Measurements from ENCODE around the gene BARHL2.

BARHL2 gene

DNA sequence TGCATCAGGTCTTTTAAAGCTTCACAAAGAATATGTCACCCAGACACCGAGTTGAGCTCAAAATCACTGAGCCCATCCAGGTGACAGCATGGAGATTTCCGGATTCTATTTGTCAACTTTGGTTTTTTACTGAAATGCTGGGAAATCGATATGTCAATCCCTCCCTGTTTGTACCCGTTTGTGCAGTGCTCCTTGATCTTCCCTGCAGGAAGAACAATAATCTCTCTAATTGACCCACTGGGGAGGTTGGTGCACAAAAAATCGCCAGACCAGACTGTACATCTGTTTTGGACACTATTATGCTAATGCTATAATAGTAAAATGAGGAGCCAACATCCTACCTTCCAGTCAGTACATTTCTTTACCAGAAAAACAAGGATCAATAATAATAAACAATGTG is 1.8 kb downstream of the BARHL2 start:
- peaks cover 100% of the 10 kb centered on the region for H3K27me3 ChIP-seq (ENCODE audit: insufficient read depth, low read length)
- no peak overlapping the region for H3K27ac ChIP-seq (ENCODE audit: low read depth, low read length)
- no peaks in the 10 kb centered on the region for H3K9me3 ChIP-seq (ENCODE audit: insufficient read depth, low read depth, low read length)
- H3K9ac ChIP-seq (ENCODE audit: low read depth, low read length), result no peak overlapping the region
- no peaks in the 10 kb centered on the region for H3K36me3 ChIP-seq (ENCODE audit: insufficient read depth, low read length)
- 24% methylated on average over 4 of the region's 5 CpGs for WGBS
- peaks cover 49% of the 10 kb centered on the region for H3K4me1 ChIP-seq (ENCODE audit: insufficient read depth, low read length)
- no peak overlapping the region for H3K4me3 ChIP-seq (ENCODE audit: low read length)

DNA sequence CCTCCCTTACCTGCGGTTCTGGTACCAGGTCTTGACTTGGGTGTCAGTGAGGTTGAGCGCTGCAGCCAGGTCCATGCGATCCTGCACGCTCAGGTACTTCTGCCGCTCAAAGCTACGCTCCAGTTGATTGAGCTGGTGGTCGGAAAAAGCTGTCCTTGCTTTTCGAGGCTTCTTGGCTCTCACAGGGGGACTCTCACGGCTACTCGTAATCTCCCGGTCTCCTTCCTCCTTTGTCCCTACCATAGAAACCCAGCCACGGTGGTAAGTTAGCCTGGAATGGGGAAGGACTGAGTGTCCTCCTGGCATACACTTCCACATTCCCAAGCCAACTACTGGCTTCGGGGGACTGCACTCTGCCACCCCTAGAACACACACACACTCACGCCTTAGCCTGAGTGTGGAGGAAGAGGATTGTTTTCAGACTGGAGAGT is 2.6 kb downstream of the BARHL2 start:
- Histone ChIP-seq H3K9ac (ENCODE audit: low read depth, low read length) (no peak overlapping the region), H3K27me3 (ENCODE audit: insufficient read depth, low read length) (peaks cover 100% of the 10 kb centered on the region), H3K4me3 (ENCODE audit: low read length) (no peak overlapping the region), H3K9me3 (ENCODE audit: insufficient read depth, low read depth, low read length) (no peaks in the 10 kb centered on the region), H3K4me1 (ENCODE audit: insufficient read depth, low read length) (peaks cover 44% of the 10 kb centered on the region), H3K27ac (ENCODE audit: low read depth, low read length) (no peak overlapping the region), H3K36me3 (ENCODE audit: insufficient read depth, low read length) (no peaks in the 10 kb centered on the region)
- 6% methylated on average over 10 of the region's 14 CpGs for WGBS

DNA sequence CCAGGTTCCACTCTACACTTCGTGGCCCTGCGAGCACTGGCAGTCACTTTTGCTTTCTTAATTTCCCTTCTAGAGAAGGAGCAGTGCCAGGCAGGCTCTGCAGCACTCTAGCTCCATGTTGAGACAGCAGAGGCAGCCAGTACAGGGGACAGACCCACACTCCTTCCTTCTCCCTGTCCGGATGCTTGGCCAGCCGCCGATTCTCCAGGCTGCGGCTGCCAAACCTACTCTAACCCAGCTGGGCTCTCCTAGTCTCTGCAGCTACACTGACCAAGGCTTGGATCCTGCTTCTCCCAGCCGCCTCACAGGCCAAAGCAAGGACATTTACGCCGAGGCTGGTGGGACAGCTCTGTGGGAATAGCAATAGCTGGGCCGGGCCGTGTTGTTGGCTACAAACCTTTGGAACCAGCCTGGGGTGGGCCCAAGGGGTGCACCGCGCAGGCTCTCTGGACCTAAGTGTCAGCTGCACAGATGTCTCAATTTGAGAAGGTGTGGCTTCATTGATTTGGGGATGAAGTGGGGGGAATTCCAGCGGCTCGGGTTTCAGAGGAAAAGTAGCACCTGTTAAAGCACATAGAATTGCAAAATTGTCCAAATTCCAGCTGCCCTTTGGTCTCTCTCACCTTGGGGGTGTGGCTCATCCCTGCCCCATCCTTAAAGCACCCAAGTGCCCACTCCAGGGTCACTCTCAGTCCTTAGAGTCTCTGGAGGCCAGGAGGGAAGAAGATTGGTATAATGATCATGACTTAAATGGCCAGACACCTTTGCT is 3.2 kb downstream of the BARHL2 start:
- H3K36me3 ChIP-seq (ENCODE audit: insufficient read depth, low read length), result no peaks in the 10 kb centered on the region
- 5% methylated on average over 15 of the region's 15 CpGs for WGBS
- peaks cover 100% of the 10 kb centered on the region for H3K27me3 ChIP-seq (ENCODE audit: insufficient read depth, low read length)
- peaks cover 38% of the 10 kb centered on the region for H3K4me1 ChIP-seq (ENCODE audit: insufficient read depth, low read length)
- H3K4me3 ChIP-seq (ENCODE audit: low read length), result no peak overlapping the region
- H3K9ac ChIP-seq (ENCODE audit: low read depth, low read length), result no peak overlapping the region
- H3K9me3 ChIP-seq (ENCODE audit: insufficient read depth, low read depth, low read length), result no peaks in the 10 kb centered on the region
- H3K27ac ChIP-seq (ENCODE audit: low read depth, low read length), result no peak overlapping the region

DNA sequence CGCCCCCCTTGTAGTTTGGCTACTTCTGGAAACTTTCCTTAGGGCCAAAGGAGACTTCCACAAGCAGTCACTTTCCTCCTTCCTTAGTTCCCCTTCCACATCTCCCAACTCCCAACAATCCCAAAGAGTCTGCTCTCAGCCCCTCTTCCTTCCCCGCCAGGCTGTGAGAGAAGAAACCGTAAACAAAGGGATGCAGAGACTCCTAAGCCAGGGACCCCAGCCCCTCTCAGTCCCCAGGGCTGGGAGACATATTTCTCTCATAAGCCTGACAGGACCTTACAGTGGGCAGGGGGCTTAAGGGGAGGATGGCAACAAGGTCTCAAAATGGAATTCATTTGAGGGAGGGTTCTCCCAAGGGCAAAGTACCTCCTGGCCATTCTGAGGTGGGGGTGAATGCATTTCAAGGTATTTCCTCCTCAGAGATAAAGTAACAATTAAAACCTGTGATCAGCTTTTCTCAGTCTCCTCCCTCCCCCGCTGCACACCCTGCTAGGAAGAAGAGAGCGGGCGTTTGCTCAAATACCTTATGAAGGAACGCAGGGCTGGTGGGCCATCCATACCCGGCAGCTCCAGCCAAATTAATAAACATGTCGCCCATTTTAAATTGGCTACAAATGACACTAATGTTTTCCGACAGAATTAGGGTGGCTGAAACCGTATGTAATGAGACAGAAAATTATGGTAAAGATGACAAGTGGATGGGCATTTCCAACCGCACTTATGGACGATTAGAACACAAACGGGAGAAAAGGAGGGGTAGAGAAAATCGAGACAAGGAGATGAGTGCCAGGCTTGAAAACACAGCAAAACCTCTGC is 4.0 kb downstream of the BARHL2 start:
- H3K9ac ChIP-seq (ENCODE audit: low read depth, low read length), result no peak overlapping the region
- peaks cover 100% of the 10 kb centered on the region for H3K27me3 ChIP-seq (ENCODE audit: insufficient read depth, low read length)
- no peak overlapping the region for H3K4me3 ChIP-seq (ENCODE audit: low read length)
- no peaks in the 10 kb centered on the region for H3K9me3 ChIP-seq (ENCODE audit: insufficient read depth, low read depth, low read length)
- peaks cover 34% of the 10 kb centered on the region for H3K4me1 ChIP-seq (ENCODE audit: insufficient read depth, low read length)
- no peaks in the 10 kb centered on the region for H3K36me3 ChIP-seq (ENCODE audit: insufficient read depth, low read length)
- 9% methylated on average over 15 of the region's 15 CpGs for WGBS
- H3K27ac ChIP-seq (ENCODE audit: low read depth, low read length), result no peak overlapping the region

DNA sequence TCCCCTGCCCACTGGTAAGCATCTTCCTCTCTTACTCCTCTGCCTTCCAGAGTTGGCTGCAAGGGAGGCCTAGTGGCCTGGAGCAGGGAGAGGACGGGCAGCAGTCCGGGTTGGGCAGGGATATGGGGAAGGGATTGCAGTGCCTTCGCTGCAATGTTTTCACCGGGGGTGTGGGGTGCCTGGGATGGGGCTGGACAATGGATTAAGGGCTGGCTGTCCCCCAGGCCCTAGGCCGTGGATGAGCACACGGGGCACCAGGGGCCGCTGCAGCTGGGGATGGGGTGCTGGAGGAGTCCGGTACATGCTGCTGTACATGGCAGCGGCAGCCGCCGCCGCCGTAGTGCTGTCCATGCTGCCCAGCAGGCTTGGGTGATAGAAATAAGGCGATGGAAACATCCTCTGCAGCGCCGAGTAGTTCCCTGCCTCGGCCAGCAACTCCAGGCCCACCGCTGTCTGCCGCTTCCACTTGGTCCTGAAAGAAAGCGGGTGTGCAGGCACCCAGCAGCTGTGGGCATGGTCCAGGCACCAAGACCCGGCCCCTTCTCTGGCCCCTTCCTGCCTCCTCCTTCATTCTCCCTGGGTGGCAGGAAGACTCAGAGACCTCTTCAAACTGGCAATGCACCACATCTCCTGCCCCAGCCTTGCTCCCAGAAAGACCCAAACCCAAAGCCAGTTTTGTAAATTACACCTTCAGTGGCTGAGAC is 4.8 kb downstream of the BARHL2 start:
- Histone ChIP-seq H3K27me3 (ENCODE audit: insufficient read depth, low read length) (peaks cover 100% of the 10 kb centered on the region), H3K4me3 (ENCODE audit: low read length) (no peak overlapping the region), H3K9ac (ENCODE audit: low read depth, low read length) (no peak overlapping the region), H3K4me1 (ENCODE audit: insufficient read depth, low read length) (peaks cover 32% of the 10 kb centered on the region), H3K27ac (ENCODE audit: low read depth, low read length) (no peak overlapping the region), H3K9me3 (ENCODE audit: insufficient read depth, low read depth, low read length) (no peaks in the 10 kb centered on the region), H3K36me3 (ENCODE audit: insufficient read depth, low read length) (no peaks in the 10 kb centered on the region)
- 7% methylated on average over 21 of the region's 21 CpGs for WGBS

DNA sequence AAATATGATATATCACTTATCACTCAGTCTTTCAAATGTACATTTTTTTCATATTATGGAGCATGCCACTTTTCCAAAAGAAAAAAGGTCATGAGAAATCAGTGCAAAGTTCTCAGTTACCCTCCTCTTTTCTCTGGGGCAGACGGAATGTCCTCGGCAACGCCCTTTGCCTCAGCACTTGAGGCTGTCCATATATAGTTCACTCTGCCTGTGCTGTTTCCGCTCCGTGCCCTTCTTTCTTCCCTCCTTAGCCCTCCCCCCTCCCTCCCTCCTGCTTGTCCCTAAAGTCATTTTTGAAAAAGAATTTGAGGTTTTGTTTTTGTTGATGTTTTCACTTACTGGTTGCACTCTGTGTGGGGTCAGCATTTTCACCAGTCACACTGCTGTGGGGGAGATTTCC is 5.4 kb downstream of the BARHL2 start:
- WGBS, result 3% methylated on average over 5 of the region's 5 CpGs
- peaks cover 29% of the 10 kb centered on the region for H3K4me1 ChIP-seq (ENCODE audit: insufficient read depth, low read length)
- H3K27me3 ChIP-seq (ENCODE audit: insufficient read depth, low read length), result peaks cover 100% of the 10 kb centered on the region
- no peaks in the 10 kb centered on the region for H3K9me3 ChIP-seq (ENCODE audit: insufficient read depth, low read depth, low read length)
- no peak overlapping the region for H3K4me3 ChIP-seq (ENCODE audit: low read length)
- H3K9ac ChIP-seq (ENCODE audit: low read depth, low read length), result no peak overlapping the region
- H3K27ac ChIP-seq (ENCODE audit: low read depth, low read length), result no peak overlapping the region
- no peaks in the 10 kb centered on the region for H3K36me3 ChIP-seq (ENCODE audit: insufficient read depth, low read length)

DNA sequence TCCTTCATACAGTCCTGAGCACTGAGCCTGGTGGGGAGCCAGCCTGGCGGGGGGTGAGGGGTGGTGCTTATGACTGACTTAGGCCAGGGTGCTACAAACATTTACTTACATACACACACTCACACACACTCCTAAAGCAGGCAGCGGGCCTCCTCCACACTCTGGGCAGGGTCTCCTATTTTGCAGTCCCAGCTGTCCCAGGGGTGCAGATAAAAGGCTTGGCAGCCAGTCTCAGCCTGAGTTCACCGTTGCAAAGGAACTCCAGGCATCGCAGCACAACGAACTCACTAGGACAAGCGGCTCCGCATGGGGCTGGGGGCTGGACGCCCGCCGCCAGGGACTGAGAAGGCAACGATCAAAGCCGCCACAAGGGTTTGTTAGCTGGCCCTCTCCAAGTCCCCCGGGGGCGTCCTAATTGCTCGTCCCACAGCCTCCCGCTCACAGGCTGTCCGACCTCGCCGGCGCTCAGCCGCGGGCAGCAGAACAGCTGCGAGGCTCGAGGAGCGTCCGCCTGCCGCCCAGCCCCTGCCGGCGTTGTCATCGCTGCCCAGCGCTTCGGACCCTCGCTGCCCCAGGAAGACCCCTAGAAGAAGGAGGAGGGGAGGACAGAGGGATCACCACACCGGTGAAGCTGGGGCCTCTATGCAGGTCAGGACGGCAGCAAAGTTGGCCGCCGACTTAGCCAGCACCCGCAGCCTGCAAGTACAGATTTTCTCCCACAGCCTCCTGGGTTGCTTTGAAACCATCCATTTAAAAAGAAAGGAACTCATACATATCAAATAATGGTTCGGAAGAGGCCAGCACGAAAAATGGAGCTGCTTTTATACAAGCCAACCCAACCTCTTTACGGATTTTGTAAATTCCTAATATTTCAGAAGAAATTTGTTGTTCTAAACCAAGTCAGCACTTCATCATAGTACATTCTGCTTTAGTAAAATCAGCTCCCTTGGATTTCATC is 6.2 kb downstream of the BARHL2 start:
- H3K4me1 ChIP-seq (ENCODE audit: insufficient read depth, low read length), result peaks cover 34% of the 10 kb centered on the region
- H3K9me3 ChIP-seq (ENCODE audit: insufficient read depth, low read depth, low read length), result no peaks in the 10 kb centered on the region
- 1% methylated on average over 41 of the region's 41 CpGs for WGBS
- H3K27me3 ChIP-seq (ENCODE audit: insufficient read depth, low read length), result peaks cover 100% of the 10 kb centered on the region
- H3K36me3 ChIP-seq (ENCODE audit: insufficient read depth, low read length), result no peaks in the 10 kb centered on the region
- H3K27ac ChIP-seq (ENCODE audit: low read depth, low read length), result no peak overlapping the region; the same call in 1 of the 2 replicates
- peak overlapping the region; percentile 15; the same call in 1 of the 2 replicates for H3K4me3 ChIP-seq (ENCODE audit: low read length)
- H3K9ac ChIP-seq (ENCODE audit: low read depth, low read length), result no peak overlapping the region

DNA sequence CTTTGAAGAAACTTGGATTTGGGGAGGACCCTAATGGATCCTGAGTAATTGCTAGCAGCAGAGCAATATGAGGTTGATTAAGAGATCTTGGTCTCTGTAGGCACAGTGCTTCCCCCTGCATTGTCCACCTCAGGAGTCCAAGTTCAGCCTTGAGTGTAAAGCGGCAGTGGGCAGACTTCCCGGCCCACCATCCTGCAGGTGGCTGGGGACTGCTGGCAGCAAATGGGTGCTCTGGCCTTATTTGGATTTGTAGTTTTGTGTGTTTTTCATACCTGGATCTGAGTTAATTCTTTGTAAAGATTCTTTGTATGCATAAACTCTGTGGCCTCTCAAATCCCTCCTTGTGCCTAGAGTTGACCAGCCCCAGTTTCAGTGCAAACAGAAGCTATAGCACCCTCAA is 7.6 kb downstream of the BARHL2 start:
- H3K4me3 ChIP-seq (ENCODE audit: low read length), result no peak overlapping the region
- no peaks in the 10 kb centered on the region for H3K9me3 ChIP-seq (ENCODE audit: insufficient read depth, low read depth, low read length)
- H3K4me1 ChIP-seq (ENCODE audit: insufficient read depth, low read length), result peaks cover 43% of the 10 kb centered on the region
- 68% methylated on average over 2 of the region's 2 CpGs for whole genome bisulfite sequencing
- no peak overlapping the region for H3K27ac ChIP-seq (ENCODE audit: low read depth, low read length)
- H3K27me3 ChIP-seq (ENCODE audit: insufficient read depth, low read length), result peaks cover 100% of the 10 kb centered on the region
- H3K9ac ChIP-seq (ENCODE audit: low read depth, low read length), result no peak overlapping the region
- no peaks in the 10 kb centered on the region for H3K36me3 ChIP-seq (ENCODE audit: insufficient read depth, low read length)

DNA sequence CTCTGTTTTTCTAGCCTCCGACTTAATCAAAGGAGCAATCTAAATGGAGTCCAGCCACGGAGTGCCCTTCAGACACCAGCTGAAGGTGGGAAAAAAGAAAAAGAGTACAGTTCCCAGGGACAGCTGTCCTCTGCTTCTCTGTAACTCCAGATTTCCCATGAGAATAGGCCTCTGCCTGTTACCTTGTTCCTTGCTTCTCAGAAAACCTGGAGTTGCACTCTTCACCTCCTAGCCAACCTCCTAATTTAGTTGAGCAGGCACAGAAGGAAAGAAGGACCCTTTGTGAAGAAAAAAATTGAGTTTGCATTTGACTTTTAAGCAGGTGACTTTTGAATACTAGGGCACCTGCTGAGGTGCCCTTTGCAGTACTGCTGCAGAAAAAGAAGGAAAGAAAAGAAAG is 8.3 kb downstream of the BARHL2 start:
- Histone ChIP-seq H3K9me3 (ENCODE audit: insufficient read depth, low read depth, low read length) (no peaks in the 10 kb centered on the region), H3K27me3 (ENCODE audit: insufficient read depth, low read length) (peaks cover 100% of the 10 kb centered on the region), H3K27ac (ENCODE audit: low read depth, low read length) (no peak overlapping the region), H3K4me3 (ENCODE audit: low read length) (no peak overlapping the region), H3K36me3 (ENCODE audit: insufficient read depth, low read length) (no peaks in the 10 kb centered on the region), H3K4me1 (ENCODE audit: insufficient read depth, low read length) (peaks cover 37% of the 10 kb centered on the region), H3K9ac (ENCODE audit: low read depth, low read length) (no peak overlapping the region)
- WGBS, result 62% methylated on average over 2 of the region's 2 CpGs

DNA sequence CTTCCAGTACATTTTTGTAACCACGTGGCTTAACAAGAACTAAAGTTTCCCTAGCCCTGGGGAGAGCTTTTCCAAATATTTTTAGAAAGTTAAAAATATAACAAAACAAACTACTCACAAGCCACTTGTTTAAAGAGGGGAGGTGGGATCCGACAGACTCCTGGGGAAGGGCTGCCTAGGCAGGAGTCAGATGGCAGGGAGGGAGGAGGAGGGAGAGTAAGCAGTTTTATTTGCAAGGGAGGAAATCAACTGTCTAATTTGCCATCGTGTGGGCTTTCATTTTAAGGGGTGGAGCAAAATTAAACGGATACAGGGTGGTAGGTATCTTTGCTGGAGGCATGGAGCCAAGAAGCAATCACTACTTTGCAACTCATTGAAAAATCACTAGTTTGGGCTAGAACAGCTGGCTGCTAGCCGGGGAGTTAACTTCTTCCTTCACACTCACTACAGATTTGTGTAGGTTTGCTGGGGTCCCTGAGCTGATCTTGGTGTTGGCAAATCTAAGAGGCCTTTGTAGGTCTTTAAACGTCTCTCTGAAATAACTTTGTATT is 8.8 kb downstream of the BARHL2 start:
- Histone ChIP-seq H3K9ac (ENCODE audit: low read depth, low read length) (no peak overlapping the region), H3K4me3 (ENCODE audit: low read length) (no peak overlapping the region), H3K4me1 (ENCODE audit: insufficient read depth, low read length) (peaks cover 33% of the 10 kb centered on the region), H3K9me3 (ENCODE audit: insufficient read depth, low read depth, low read length) (no peaks in the 10 kb centered on the region), H3K27ac (ENCODE audit: low read depth, low read length) (no peak overlapping the region), H3K27me3 (ENCODE audit: insufficient read depth, low read length) (peaks cover 100% of the 10 kb centered on the region), H3K36me3 (ENCODE audit: insufficient read depth, low read length) (no peaks in the 10 kb centered on the region)
- WGBS, result 17% methylated on average over 5 of the region's 6 CpGs

Measured in HUES64 (cell line).